IPS-18c (cell line): ENCODE measurements around the gene ZC3H13.

ENCODE experiments used
- H3K4me3 ChIP-seq: 2 replicates; pipeline ENCODE4 v1.7.0; 2013; ENCODE audit warnings: low read depth, mild to moderate bottlenecking, low read length, moderate library complexity; ENCODE audit not compliant: insufficient read depth
- H3K9me3 ChIP-seq: one replicate; pipeline ENCODE4 v1.6.1; 2013; ENCODE audit warnings: mild to moderate bottlenecking, low read length, moderate library complexity; ENCODE audit not compliant: control insufficient read depth, insufficient read depth

Gene ZC3H13

GRCh38 chr13:46077265-46077664 lies 24.7 kb upstream of the ZC3H13 start:
- H3K9me3 ChIP-seq = no peaks in the 10 kb centered on the region

GRCh38 chr13:46076827-46077226 lies 24.3 kb upstream of the ZC3H13 start:
- no peak overlapping the region for H3K4me3 ChIP-seq
- no peaks in the 10 kb centered on the region for H3K9me3 ChIP-seq

More at GRCh38 chr13:46077265-46077664, 24.7 kb upstream of the ZC3H13 start:
- H3K4me3 ChIP-seq = no peak overlapping the region

GRCh38 chr13:46075811-46076210 lies 23.3 kb upstream of the ZC3H13 start:
- H3K9me3 ChIP-seq = no peaks in the 10 kb centered on the region
- H3K4me3 ChIP-seq = no peak overlapping the region

GRCh38 chr13:46071590-46072249 lies 19.2 kb upstream of the ZC3H13 start:
- Histone ChIP-seq H3K9me3 (no peaks in the 10 kb centered on the region), H3K4me3 (no peak overlapping the region)

- no peaks in the 10 kb centered on the region for H3K9me3 ChIP-seq
- H3K4me3 ChIP-seq = no peak overlapping the region
These were observed 10.7 kb upstream of the ZC3H13 start for GRCh38 chr13:46063292-46063691.

GRCh38 chr13:46062185-46062584 lies 9.6 kb upstream of the ZC3H13 start:
- H3K4me3 ChIP-seq = no peak overlapping the region

GRCh38 chr13:46059405-46059804 lies 6.9 kb upstream of the ZC3H13 start:
- no peaks in the 10 kb centered on the region for H3K9me3 ChIP-seq
- H3K4me3 ChIP-seq = no peak overlapping the region

More at GRCh38 chr13:46062185-46062584, 9.6 kb upstream of the ZC3H13 start:
- no peaks in the 10 kb centered on the region for H3K9me3 ChIP-seq

- Histone ChIP-seq H3K9me3 (no peaks in the 10 kb centered on the region), H3K4me3 (no peak overlapping the region)
These were observed 5.7 kb upstream of the ZC3H13 start for GRCh38 chr13:46058268-46058667.

GRCh38 chr13:46057256-46058015 lies 4.9 kb upstream of the ZC3H13 start:
- H3K9me3 ChIP-seq = no peaks in the 10 kb centered on the region
- H3K4me3 ChIP-seq = no peak overlapping the region

GRCh38 chr13:46053162-46054012 lies 841 bp upstream of the ZC3H13 start:
- peak overlapping the region; percentile 82 for H3K4me3 ChIP-seq
- H3K9me3 ChIP-seq = no peaks in the 10 kb centered on the region

- H3K9me3 ChIP-seq = no peaks in the 10 kb centered on the region
- H3K4me3 ChIP-seq = peak overlapping the region; percentile 82
These were observed 603 bp downstream of the ZC3H13 start for GRCh38 chr13:46051968-46052318.

GRCh38 chr13:46050771-46051170 lies 1.8 kb downstream of the ZC3H13 start:
- no peak overlapping the region for H3K4me3 ChIP-seq
- no peaks in the 10 kb centered on the region for H3K9me3 ChIP-seq

GRCh38 chr13:46045424-46045823 lies 7.1 kb downstream of the ZC3H13 start:
- Histone ChIP-seq H3K9me3 (no peaks in the 10 kb centered on the region), H3K4me3 (no peak overlapping the region)

- H3K4me3 ChIP-seq = no peak overlapping the region
- H3K9me3 ChIP-seq = no peaks in the 10 kb centered on the region
These were observed 8.9 kb downstream of the ZC3H13 start for GRCh38 chr13:46043647-46044046.

GRCh38 chr13:46041419-46041839 lies 11.1 kb downstream of the ZC3H13 start:
- H3K9me3 ChIP-seq = no peaks in the 10 kb centered on the region
- no peak overlapping the region for H3K4me3 ChIP-seq

GRCh38 chr13:46040763-46041162 lies 11.8 kb downstream of the ZC3H13 start:
- no peak overlapping the region for H3K4me3 ChIP-seq

GRCh38 chr13:46039411-46040182 lies 12.9 kb downstream of the ZC3H13 start:
- Histone ChIP-seq H3K9me3 (no peaks in the 10 kb centered on the region), H3K4me3 (no peak overlapping the region)

More at GRCh38 chr13:46040763-46041162, 11.8 kb downstream of the ZC3H13 start:
- no peaks in the 10 kb centered on the region for H3K9me3 ChIP-seq
